Hematopoietic multipotent progenitor cell treated with erythropoietin and hydrocortisone succinate and interleukin-3 and kit ligand, for 4 days (in vitro differentiated cells): ENCODE measurements around the gene KCTD10.

Experiments
- DNase-seq: peaks from one replicate; pipeline ENCODE4 v3.0.0-alpha.2; 2015

The KCTD10 gene

DNA sequence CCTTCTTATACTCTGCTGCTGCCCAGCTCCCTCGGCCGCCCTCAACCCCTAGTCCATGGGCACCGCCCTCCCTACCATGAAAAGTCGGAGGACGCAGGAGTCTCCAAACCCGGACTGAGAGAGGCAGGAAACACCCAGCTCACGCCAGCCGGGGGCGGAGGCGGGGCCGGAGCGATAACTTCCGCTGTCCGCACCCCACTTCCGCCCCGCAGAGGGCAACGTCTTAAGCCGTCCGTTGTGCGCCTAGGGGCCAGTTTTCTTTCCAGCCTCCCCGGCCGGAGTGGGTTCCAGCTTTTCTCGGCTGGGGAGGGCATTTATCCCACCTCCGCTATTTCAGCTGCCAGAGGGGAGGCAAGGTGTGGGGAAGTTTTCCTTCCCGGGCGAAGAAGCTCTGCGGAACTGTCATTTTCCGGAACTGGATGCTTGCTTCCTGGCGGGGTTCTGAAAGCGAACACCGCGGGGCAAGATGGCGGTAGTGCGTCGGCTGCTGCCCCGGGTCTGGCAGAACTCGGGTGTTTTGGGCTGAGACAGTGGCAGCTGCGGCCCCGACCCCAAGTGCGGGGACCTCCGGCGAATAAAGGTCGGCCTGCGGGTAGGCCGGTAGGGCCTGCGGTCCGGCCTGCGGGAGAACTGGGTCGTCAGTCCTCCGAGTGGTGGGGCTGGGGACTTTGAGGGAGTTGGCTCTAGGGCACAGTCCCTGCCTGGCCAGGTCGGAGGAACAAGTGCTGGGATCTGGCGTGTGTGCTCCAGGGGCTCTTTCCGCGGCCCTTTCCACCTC, at the start of gene KCTD10, which contains the start of gene UBE3B:
TSS of gene KCTD10 (minus strand) at position 116 of the 778 bp plus-strand sequence. CDS start at position 78, 38 bp downstream.
TSS of gene UBE3B (plus strand) at position 450 of the 778 bp plus-strand sequence. CDS start 5,918 bp downstream, outside the sequence.
- peak; percentile 95 for DNase-seq

- no peak for DNase-seq
These were observed 48.1 kb upstream of the KCTD10 start for GRCh38 chr12:109525279-109525585.

DNA sequence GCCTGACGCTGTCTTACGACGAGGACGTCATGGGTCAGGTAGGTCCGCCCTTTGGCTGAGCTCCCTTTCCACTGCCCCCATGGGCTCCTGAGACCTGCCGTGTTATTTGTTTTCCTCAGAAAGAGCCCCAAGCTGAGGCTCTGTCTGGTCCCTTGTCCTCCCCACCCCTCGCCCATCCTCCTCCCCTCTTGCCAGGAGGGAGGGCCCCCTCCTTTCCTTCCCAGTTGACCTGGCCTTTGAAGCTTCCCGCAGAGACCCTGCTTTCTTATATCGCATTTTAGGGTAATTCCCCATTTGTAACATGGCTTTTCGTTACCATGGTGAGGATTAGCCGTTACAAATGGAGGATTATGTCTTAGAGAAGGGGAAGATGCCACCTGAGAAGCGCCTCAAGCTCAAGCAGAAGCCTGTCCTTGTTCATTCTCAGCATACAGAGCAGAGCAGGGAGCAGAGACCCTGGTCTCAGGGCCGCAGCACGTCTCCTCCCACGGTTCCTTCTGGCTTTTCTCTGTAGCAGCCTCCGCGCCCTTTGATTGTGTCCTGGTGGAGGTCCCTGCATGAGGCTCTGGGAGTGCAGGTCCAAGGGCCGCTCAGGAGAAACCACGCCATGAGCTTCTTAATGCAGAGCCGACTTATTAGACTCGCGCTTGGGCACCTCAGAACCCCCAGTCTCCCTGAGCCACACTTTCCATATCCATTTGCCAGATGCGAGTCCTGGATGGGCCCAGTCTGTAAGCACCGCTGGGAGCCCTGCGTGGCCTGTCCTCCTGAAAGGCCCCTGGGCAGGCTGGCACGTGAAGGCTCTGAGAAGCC, 47.6 kb upstream of the KCTD10 start:
- no peak for DNase-seq

- DNase-seq: no peak
These were observed 46.4 kb upstream of the KCTD10 start for GRCh38 chr12:109523504-109523903.

GRCh38 chr12:109523071-109523470, 46.0 kb upstream of the KCTD10 start:
- DNase-seq: no peak

DNA sequence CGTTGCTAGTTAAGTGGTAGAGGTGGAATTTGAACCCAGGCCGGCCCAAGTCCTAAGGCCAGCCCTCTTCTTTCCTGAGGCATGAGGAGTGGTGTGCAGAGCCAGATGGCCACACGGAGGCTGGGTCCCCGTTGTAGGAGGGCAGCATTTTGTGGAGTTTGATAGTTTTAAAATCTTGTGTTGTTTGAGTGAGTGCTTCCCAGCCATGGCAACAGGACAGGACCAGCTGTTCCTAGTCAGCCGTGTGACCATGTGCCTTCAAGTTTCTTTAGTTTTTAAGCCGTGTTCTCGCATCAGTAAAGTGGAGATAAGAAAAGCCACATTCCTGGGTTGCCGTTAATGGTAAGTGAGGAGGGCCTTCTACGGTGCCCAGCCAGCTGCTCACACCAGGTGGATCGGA, 44.7 kb upstream of the KCTD10 start:
- no peak for DNase-seq

DNA sequence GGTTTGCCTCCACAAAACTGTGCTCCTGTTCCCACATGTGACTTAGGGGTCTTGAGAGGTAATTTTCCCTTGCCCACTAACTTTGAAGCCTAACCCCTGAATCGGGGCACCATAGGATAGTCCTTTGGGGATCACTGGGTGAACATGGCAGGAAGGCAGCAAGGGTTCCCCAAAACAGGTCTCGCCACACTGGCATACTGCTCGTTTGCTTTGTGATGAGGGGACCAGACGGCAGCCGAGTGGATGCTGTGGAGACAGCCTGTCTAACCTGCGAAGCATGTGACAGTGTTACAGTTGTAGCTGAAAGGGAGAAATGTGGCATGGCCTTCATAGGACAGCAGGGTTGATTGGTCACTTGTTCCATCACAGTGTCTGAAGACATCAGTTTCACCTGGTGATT, 42.7 kb upstream of the KCTD10 start:
- DNase-seq: no peak

GRCh38 chr12:109518820-109519665, 41.9 kb upstream of the KCTD10 start:
- peak; percentile 80 for DNase-seq

GRCh38 chr12:109517619-109518018, 40.5 kb upstream of the KCTD10 start:
- DNase-seq: no peak

- DNase-seq: no peak
These were observed 36.9 kb upstream of the KCTD10 start for GRCh38 chr12:109513977-109514376.

GRCh38 chr12:109513051-109513450, 36.0 kb upstream of the KCTD10 start:
- no peak for DNase-seq

- DNase-seq: no peak
These were observed 35.5 kb upstream of the KCTD10 start for GRCh38 chr12:109512608-109513007.

GRCh38 chr12:109510196-109510595, 33.1 kb upstream of the KCTD10 start:
- no peak for DNase-seq

DNA sequence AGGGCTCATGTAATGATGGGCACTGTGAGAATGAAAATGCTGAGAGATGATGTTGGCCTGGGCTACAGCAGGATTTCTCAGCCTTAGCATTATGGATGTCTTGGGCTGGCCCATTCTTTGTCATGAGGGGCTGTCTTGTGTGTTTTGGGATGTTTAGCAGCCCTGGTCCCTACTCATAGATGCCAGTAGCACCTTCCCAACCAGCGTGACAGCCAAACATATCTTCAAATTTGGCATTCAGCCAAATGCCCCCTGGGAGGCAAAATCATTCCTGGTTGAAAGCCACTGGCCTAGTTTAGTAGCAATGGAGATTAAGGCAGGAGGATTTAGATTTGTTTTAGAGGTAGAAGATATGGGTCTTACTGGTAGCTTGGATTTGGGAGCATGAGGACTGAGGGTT, 27.0 kb upstream of the KCTD10 start:
- no peak for DNase-seq

- no peak for DNase-seq
These were observed 26.5 kb upstream of the KCTD10 start for GRCh38 chr12:109503611-109504010.

DNA sequence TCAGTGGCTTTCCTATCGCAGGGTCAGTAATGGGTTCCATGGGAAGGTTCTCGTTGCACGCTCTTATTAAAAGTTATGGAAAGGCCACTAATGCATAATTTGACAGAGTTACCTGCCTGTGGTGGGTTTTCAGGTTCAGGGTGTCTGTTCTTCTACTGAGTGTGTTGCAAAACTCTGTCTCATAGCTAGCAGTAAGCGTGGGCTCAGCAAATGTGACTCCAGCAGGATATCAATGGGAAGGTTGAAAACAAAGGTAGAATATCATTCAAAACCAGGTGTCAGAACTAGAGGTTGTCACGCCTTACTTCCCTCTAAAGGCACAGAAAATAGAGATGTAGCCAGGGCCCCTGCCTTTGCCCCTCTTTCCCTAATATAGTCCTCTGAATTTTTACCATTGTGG, 25.2 kb upstream of the KCTD10 start:
- no peak for DNase-seq

- no peak for DNase-seq
These were observed 24.2 kb upstream of the KCTD10 start for GRCh38 chr12:109501299-109501698.

GRCh38 chr12:109500406-109501185, 23.5 kb upstream of the KCTD10 start:
- DNase-seq: no peak

DNA sequence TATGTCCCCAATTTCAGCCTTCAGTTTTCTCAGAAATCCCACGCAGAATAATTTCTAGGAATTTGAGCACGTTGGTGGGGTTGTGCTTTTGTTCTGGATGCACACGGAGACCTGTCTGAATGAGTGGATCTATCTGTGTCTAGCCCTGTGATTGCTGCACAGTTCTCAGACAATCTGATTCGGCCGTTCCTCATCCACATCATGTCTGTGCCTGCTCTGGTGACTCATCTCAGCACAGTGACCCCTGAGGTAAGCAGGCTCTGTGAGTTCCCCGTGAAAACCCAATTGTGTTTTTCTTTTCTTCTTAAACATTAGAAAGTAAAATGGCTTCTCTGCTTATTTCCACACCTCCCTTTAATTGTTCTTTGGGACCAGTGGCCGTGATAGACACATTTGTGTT, 20.6 kb upstream of the KCTD10 start:
- no peak for DNase-seq

DNA sequence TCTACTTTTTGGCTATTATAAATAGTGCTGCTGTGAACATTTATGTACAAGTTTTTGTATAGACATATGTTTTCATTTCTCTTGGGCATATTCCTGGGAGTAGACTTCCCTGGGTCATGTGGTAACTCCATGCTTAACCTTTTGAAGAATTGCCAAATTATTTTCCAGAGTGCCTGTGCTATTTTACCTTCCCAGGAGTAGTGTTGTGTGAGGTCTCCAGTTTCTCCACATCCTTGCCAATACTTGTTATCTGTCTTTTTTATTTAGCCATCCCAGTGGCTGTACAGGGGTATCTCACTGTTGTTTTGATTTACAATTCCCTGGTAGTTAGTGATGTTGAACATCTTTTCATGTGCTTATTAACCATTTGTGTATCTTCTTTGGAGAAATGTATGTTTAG, 19.2 kb upstream of the KCTD10 start:
- no peak for DNase-seq

GRCh38 chr12:109495012-109495411, 17.9 kb upstream of the KCTD10 start:
- no peak for DNase-seq

DNA sequence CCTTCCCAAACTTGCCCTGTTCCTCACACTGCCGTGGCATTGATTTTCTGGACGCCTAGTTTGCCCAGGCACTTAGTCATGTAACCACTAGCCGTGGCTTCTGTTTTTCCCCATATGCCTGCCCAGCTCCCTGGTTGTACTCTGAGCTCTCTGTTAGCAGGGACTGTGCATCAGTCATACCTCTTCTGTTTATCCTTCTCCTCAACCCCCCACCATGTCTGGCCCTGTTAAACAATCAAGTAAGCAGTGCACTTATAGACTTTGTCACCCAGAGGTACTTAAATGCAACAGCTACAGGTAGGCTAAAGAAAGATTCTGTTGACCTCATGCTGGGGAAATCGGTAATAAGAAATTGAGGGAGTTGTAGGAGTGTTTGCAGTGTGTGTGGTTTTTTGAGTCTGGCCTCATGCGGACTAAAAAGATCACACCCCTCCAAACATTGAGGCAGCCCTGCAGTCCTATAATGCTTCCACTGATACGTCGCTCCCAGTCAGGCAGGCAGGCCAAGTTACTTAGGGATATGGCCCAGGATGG, 17.3 kb upstream of the KCTD10 start:
- no peak for DNase-seq
